GM12874 (cell line): Measurements from ENCODE around the gene PAX8.

Source experiments
- CTCF ChIP-seq: IDR thresholded peaks from 2 replicates; pipeline ENCODE4 v1.5.1; 2011; ENCODE audit warnings: low read depth, mild to moderate bottlenecking, control low read depth, low read length, moderate library complexity; ENCODE audit not compliant: insufficient read depth

Gene PAX8

GRCh38 chr2:113221846-113222245 lies 56.9 kb downstream of the PAX8 start:
- TF ChIP-seq CTCF, result no peak

- TF ChIP-seq CTCF, result no peak
Measured at GRCh38 chr2:113220970-113221708, 57.6 kb downstream of the PAX8 start.

GRCh38 chr2:113219889-113220641 lies 58.7 kb downstream of the PAX8 start:
- TF ChIP-seq CTCF, result no peak

- TF ChIP-seq CTCF, result no peak
Measured at GRCh38 chr2:113219525-113219888, 59.2 kb downstream of the PAX8 start.

- TF ChIP-seq CTCF, result no peak
Measured at GRCh38 chr2:113219092-113219441, 59.7 kb downstream of the PAX8 start.

- no peak for TF ChIP-seq CTCF
Measured at GRCh38 chr2:113218283-113219091, 60.2 kb downstream of the PAX8 start.
